ENCODE measurements around the gene CREBRF. TPM values are rescaled to one million over a fixed set of nuclear protein-coding genes. Genes with fewer than 3 reads are reported as not detected.

CREBRF gene
- total and polyA plus RNA-seq, 2 of the 8 experiments (the other 6 are each of a cell fraction or from before 2014, with no cell fraction given), result 1.2 to 4.7 TPM

DNA sequence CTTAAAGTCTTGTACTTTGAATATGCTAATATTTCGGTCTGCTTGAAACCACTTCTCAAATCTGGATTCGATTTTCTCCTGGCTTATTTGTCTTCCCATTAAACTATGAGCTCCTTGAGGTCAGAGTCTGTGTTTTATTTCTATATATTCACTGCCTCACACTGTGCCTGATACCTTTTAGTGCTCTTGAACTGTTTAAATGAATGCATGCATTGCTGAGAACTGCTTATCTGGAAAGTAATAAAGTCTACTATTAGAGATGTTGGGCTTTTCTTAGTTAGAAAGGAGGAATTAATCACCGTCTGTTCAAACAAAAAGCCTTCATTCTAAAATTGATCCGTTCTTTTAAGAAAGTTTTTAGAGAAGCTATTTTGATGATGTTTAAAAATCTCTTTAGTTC is 6.0 kb downstream of the CREBRF start:
- H3K18ac ChIP-seq (ENCODE audit: extremely low read depth, low read length), result no peak overlapping the region
- 93% methylated on average over 4 of the region's 4 CpGs; no CpG with 5 or more reads in 1 of the 2 experiments for WGBS, 2 experiments (ENCODE audit: extremely low coverage in 1 of 2, insufficient coverage in 1 of 2, insufficient read length in 1 of 2, insufficient replicate concordance in 2 of 2, low coverage in 1 of 2, low lambda C conversion rate in 2 of 2, missing lambda C conversion rate in 1 of 2)
- H3K9me3 ChIP-seq (ENCODE audit: insufficient read depth in 2 of 2, low read depth in 1 of 2, low read length in 1 of 2), result no peaks in the 10 kb centered on the region
- H2BK5ac ChIP-seq (ENCODE audit: low read depth, low read length), result no peak overlapping the region
- H4K91ac ChIP-seq (replicated peaks; ENCODE audit: insufficient read length, low read length), result no peak overlapping the region
- H2BK12ac ChIP-seq (ENCODE audit: low read depth, low read length), result no peak overlapping the region
- H3K4ac ChIP-seq (replicated peaks; ENCODE audit: insufficient read length, low read depth, low read length), result no peak overlapping the region
- no peak overlapping the region for H2AK5ac ChIP-seq (ENCODE audit: low read depth, low read length)
- H2BK20ac ChIP-seq (ENCODE audit: low read length), result no peak overlapping the region
- FAIRE-seq (no peak), DNase-seq (ENCODE audit: low read depth in 1 of 2, low spot score in 2 of 2) (no peak)
- H3K56ac ChIP-seq (replicated peaks; ENCODE audit: insufficient read length, low read depth, low read length), result no peak overlapping the region
- H4K8ac ChIP-seq (ENCODE audit: extremely low read depth, insufficient read depth, low read length), result no peak overlapping the region
- no peak overlapping the region for H2BK15ac ChIP-seq (ENCODE audit: low read length)
- no peak overlapping the region for H3K4me3 ChIP-seq (ENCODE audit: extremely low read depth in 1 of 4, insufficient read depth in 2 of 4, low read depth in 3 of 4, low read length in 4 of 4)
- no peaks in the 10 kb centered on the region for H4K20me1 ChIP-seq (replicated peaks in 1 of 2; ENCODE audit: control insufficient read depth in 1 of 2, insufficient read depth in 2 of 2, low read length in 2 of 2)
- no peak overlapping the region for H3K9ac ChIP-seq (replicated peaks in 1 of 4; ENCODE audit: extremely low read depth in 1 of 4, low read depth in 3 of 4, low read length in 3 of 4)
- no peak overlapping the region for H3K27ac ChIP-seq (ENCODE audit: low read depth, low read length)
- H3K4me2 ChIP-seq (ENCODE audit: insufficient read depth in 1 of 2, low read depth in 2 of 2, low read length in 2 of 2), result no peak overlapping the region
- peaks cover 0 to 10% of the 10 kb centered on the region in 2 experiments; a peak in 2 of 4 replicates for H3K79me2 ChIP-seq (ENCODE audit: control insufficient read depth in 1 of 2, insufficient read depth in 2 of 2, low read length in 2 of 2)
- peaks cover 3% of the 10 kb centered on the region; the same call in 1 of the 2 replicates for H3K23me2 ChIP-seq (ENCODE audit: low read depth, low read length)
- no peak overlapping the region for H3K14ac ChIP-seq (ENCODE audit: insufficient read length)
- no peaks in the 10 kb centered on the region; a peak in 1 of 8 replicates for H3K36me3 ChIP-seq (ENCODE audit: control insufficient read depth in 2 of 4, insufficient read depth in 4 of 4, low read length in 3 of 4)
- CTCF ChIA-PET (ENCODE audit: partially characterized antibody), result interaction anchor here (1.0 to 1.2 kb wide), 2 partner anchors 26 to 130 kb away, joined by 3 read pairs; no protein-coding TSS in a partner anchor
- no peak overlapping the region for H4K5ac ChIP-seq (ENCODE audit: insufficient read length, low read depth, low read length)
- POLR2A ChIA-PET (ENCODE audit: partially characterized antibody), result interaction anchor here (1.2 kb wide), 1 partner anchor 15 kb away, joined by 4 read pairs; no protein-coding TSS in a partner anchor
- H2BK120ac ChIP-seq (replicated peaks; ENCODE audit: low read depth, low read length), result no peak overlapping the region
- H3K27me3 ChIP-seq (replicated peaks in 1 of 4; ENCODE audit: control insufficient read depth in 3 of 4, extremely low read depth in 1 of 4, insufficient read depth in 3 of 4, low read length in 3 of 4), result no peaks in the 10 kb centered on the region
- no peak overlapping the region for H3K23ac ChIP-seq (ENCODE audit: insufficient read length)
- no peaks in the 10 kb centered on the region for H3K4me1 ChIP-seq (replicated peaks in 1 of 4; ENCODE audit: control insufficient read depth in 3 of 4, insufficient read depth in 4 of 4, low read length in 3 of 4)
- no peak overlapping the region for H2AFZ ChIP-seq (ENCODE audit: low read length)
- no peaks in the 10 kb centered on the region for H3K79me1 ChIP-seq (ENCODE audit: low read depth, low read length)
- no peak for TF ChIP-seq SUZ12 (IDR thresholded peaks at IDR 0.05; ENCODE audit: low read length)
- no peak for TF ChIP-seq RAD21 (IDR thresholded peaks at IDR 0.05 in 1 of 2, conservative IDR thresholded peaks at IDR 0.05 in 1 of 2; ENCODE audit: low read depth in 2 of 2, low read length in 2 of 2)
- TF ChIP-seq NRF1 (IDR thresholded peaks at IDR 0.05; ENCODE audit: low read depth, low read length), result no peak
- no peak for TF ChIP-seq SAP30 (IDR thresholded peaks at IDR 0.05; ENCODE audit: insufficient read depth, insufficient replicate concordance, low read length)
- TF ChIP-seq SRF (IDR thresholded peaks at IDR 0.05; ENCODE audit: low read depth, low read length), result no peak
- no peak for TF ChIP-seq CTBP2 (IDR thresholded peaks at IDR 0.05; ENCODE audit: borderline replicate concordance, insufficient read depth, insufficient read length, low read length)
- TF ChIP-seq GABPA (IDR thresholded peaks at IDR 0.05; ENCODE audit: borderline replicate concordance, insufficient read depth, low read length), result no peak
- TF ChIP-seq FOSL1 (IDR thresholded peaks at IDR 0.05; ENCODE audit: insufficient read depth, low read depth, low read length), result no peak
- TF ChIP-seq KDM5A (IDR thresholded peaks at IDR 0.05; ENCODE audit: low read length), result no peak
- TF ChIP-seq, protein P1, sequence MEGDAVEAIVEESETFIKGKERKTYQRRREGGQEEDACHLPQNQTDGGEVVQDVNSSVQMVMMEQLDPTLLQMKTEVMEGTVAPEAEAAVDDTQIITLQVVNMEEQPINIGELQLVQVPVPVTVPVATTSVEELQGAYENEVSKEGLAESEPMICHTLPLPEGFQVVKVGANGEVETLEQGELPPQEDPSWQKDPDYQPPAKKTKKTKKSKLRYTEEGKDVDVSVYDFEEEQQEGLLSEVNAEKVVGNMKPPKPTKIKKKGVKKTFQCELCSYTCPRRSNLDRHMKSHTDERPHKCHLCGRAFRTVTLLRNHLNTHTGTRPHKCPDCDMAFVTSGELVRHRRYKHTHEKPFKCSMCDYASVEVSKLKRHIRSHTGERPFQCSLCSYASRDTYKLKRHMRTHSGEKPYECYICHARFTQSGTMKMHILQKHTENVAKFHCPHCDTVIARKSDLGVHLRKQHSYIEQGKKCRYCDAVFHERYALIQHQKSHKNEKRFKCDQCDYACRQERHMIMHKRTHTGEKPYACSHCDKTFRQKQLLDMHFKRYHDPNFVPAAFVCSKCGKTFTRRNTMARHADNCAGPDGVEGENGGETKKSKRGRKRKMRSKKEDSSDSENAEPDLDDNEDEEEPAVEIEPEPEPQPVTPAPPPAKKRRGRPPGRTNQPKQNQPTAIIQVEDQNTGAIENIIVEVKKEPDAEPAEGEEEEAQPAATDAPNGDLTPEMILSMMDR (IDR thresholded peaks at IDR 0.05; ENCODE audit: control extremely low read depth in 1 of 3, insufficient read depth in 1 of 3, low read depth in 1 of 3, low read length in 3 of 3), result no peak

Data from H1 (cell line).